ENCODE results near the gene CFAP97D1.
A peak's percentile ranks its signal among the peaks of the same experiment; 100 is the strongest.

GRCh38 chr17:43832976-43833829 is 53.0 kb downstream of the CFAP97D1 start, which contains the start of gene MPP3:
- TF ChIP-seq CTCF (IDR thresholded peaks at IDR 0.05): no peak
- TF ChIP-seq POLR2A (IDR thresholded peaks at IDR 0.05): peak; percentile 35
